Measurements from ENCODE around the gene PLCD1. TPM values are rescaled to one million over a fixed set of nuclear protein-coding genes. Genes with fewer than 3 reads are reported as not detected.

The PLCD1 gene
- total and polyA plus RNA-seq, 2 of the 8 experiments (the other 6 are each of a cell fraction or from before 2014, with no cell fraction given), result 15.3 to 19.2 TPM

- Histone ChIP-seq H3K9me3 (ENCODE audit: insufficient read depth in 2 of 2, low read depth in 1 of 2, low read length in 1 of 2) (no peaks in the 10 kb centered on the region), H2BK12ac (ENCODE audit: low read depth, low read length) (peak overlapping the region; percentile 75; the same call in 1 of the 2 replicates), H4K20me1 (replicated peaks in 1 of 2; ENCODE audit: control insufficient read depth in 1 of 2, insufficient read depth in 2 of 2, low read length in 2 of 2) (no peaks in the 10 kb centered on the region), H4K91ac (replicated peaks; ENCODE audit: insufficient read length, low read length) (peak overlapping the region; percentile 76), H3K36me3 (ENCODE audit: control insufficient read depth in 2 of 4, insufficient read depth in 4 of 4, low read length in 3 of 4) (no peaks in the 10 kb centered on the region), H2AFZ (ENCODE audit: low read length) (peak overlapping the region; percentile 93), H3K79me1 (ENCODE audit: low read depth, low read length) (no peaks in the 10 kb centered on the region), H3K4ac (replicated peaks; ENCODE audit: insufficient read length, low read depth, low read length) (no peak overlapping the region), H2BK120ac (replicated peaks; ENCODE audit: low read depth, low read length) (no peak overlapping the region), H3K18ac (ENCODE audit: extremely low read depth, low read length) (peak overlapping the region; percentile 98), H3K4me3 (ENCODE audit: extremely low read depth in 1 of 4, insufficient read depth in 2 of 4, low read depth in 3 of 4, low read length in 4 of 4) (peak overlapping the region; percentile 36 to 73 (median 60)), H3K14ac (ENCODE audit: insufficient read length) (no peak overlapping the region), H3K79me2 (ENCODE audit: control insufficient read depth in 1 of 2, insufficient read depth in 2 of 2, low read length in 2 of 2) (no peaks in the 10 kb centered on the region), H3K4me1 (replicated peaks in 1 of 4; ENCODE audit: control insufficient read depth in 3 of 4, insufficient read depth in 4 of 4, low read length in 3 of 4) (peaks cover 0 to 21% (median 12%) of the 10 kb centered on the region in 4 experiments; a peak in 6 of 7 replicates), H2AK5ac (ENCODE audit: low read depth, low read length) (no peak overlapping the region), H4K8ac (ENCODE audit: extremely low read depth, insufficient read depth, low read length) (peak overlapping the region; percentile 95), H3K23me2 (ENCODE audit: low read depth, low read length) (peaks cover 11% of the 10 kb centered on the region), H3K4me2 (ENCODE audit: insufficient read depth in 1 of 2, low read depth in 2 of 2, low read length in 2 of 2) (peak overlapping the region; percentile 64 to 81), H3K23ac (ENCODE audit: insufficient read length) (no peak overlapping the region), H2BK5ac (ENCODE audit: low read depth, low read length) (peak overlapping the region; percentile 26; the same call in 1 of the 2 replicates), H3K56ac (replicated peaks; ENCODE audit: insufficient read length, low read depth, low read length) (peak overlapping the region; percentile 55), H3K27me3 (replicated peaks in 1 of 4; ENCODE audit: control insufficient read depth in 3 of 4, extremely low read depth in 1 of 4, insufficient read depth in 3 of 4, low read length in 3 of 4) (peaks cover 0 to 18% (median 7%) of the 10 kb centered on the region in 4 experiments; a peak in 4 of 7 replicates), H2BK15ac (ENCODE audit: low read length) (peak overlapping the region; percentile 77; the same call in 1 of the 2 replicates), H3K9ac (replicated peaks in 1 of 4; ENCODE audit: extremely low read depth in 1 of 4, low read depth in 3 of 4, low read length in 3 of 4) (peak overlapping the region in 2 of 4 experiments; percentile 2 to 35; a peak in 2 of 7 replicates), H3K27ac (ENCODE audit: low read depth, low read length) (no peak overlapping the region), H4K5ac (ENCODE audit: insufficient read length, low read depth, low read length) (peak overlapping the region; percentile 52), H2BK20ac (ENCODE audit: low read length) (0 out of 2 replicates have a peak overlapping the region, but pooled peaks have one; percentile 44)
- ChIA-PET CTCF (ENCODE audit: partially characterized antibody) (interaction anchor here (0.9 kb wide), 1 partner anchor 25 kb away, joined by 7 read pairs; no protein-coding TSS in a partner anchor), POLR2A (ENCODE audit: partially characterized antibody) (interaction anchor here (0.9 to 1.0 kb wide), 2 partner anchors 8 to 36 kb away, joined by 5 read pairs; partner anchors contain the start of gene PLCD1)
- FAIRE-seq (no peak), DNase-seq (ENCODE audit: low read depth in 1 of 2, low spot score in 2 of 2) (peak in 1 of 2 experiments; percentile 80)
- WGBS, 2 experiments (ENCODE audit: extremely low coverage in 1 of 2, insufficient coverage in 1 of 2, insufficient read length in 1 of 2, insufficient replicate concordance in 2 of 2, low coverage in 1 of 2, low lambda C conversion rate in 2 of 2, missing lambda C conversion rate in 1 of 2), result 14% methylated on average over 48 of the region's 49 CpGs; no CpG with 5 or more reads in 1 of the 2 experiments
- TF ChIP-seq ASH2L (IDR thresholded peaks at IDR 0.05; ENCODE audit: low read length) (peak; percentile 60), POLR2A (IDR thresholded peaks at IDR 0.05; ENCODE audit: control extremely low read depth in 1 of 2, low read depth in 2 of 2, low read length in 2 of 2) (peak in 1 of 2 experiments; percentile 76; a peak in 2 of 3 replicates), TBP (IDR thresholded peaks at IDR 0.05; ENCODE audit: low read depth, low read length) (peak; percentile 67; the same call in 1 of the 2 replicates), ZNF274 (IDR thresholded peaks at IDR 0.05; ENCODE audit: borderline replicate concordance, extremely low read depth, low read length) (no peak), E2F6 (IDR thresholded peaks at IDR 0.05) (peak; percentile 78), EGR1 (IDR thresholded peaks at IDR 0.05; ENCODE audit: borderline replicate concordance, low read depth, low read length) (peak; percentile 97), MAX (IDR thresholded peaks at IDR 0.05) (peak; percentile 95), KDM4A (IDR thresholded peaks at IDR 0.05; ENCODE audit: low read depth, low read length, severe bottlenecking) (peak; percentile 90), SP1 (IDR thresholded peaks at IDR 0.05; ENCODE audit: low read depth, low read length) (no peak), PHF8 (conservative IDR thresholded peaks at IDR 0.05; ENCODE audit: low read depth, low read length) (peak; percentile 78), SP4 (IDR thresholded peaks at IDR 0.05; ENCODE audit: low read length) (0 out of 2 replicates have a peak, but pooled peaks have one; percentile 54)
Observed at GRCh38 chr3:37993820-37994638, 35.4 kb downstream of the PLCD1 start.
